ENCODE data around the gene GPR160. TPM values are rescaled to one million over a fixed set of nuclear protein-coding genes. Genes with fewer than 3 reads are reported as not detected.

The GPR160 gene
- total and polyA plus RNA-seq, 2 of the 13 experiments (the other 11 are each of a cell fraction or from before 2014, with no cell fraction given), result 12.1 to 23.2 TPM

DNA sequence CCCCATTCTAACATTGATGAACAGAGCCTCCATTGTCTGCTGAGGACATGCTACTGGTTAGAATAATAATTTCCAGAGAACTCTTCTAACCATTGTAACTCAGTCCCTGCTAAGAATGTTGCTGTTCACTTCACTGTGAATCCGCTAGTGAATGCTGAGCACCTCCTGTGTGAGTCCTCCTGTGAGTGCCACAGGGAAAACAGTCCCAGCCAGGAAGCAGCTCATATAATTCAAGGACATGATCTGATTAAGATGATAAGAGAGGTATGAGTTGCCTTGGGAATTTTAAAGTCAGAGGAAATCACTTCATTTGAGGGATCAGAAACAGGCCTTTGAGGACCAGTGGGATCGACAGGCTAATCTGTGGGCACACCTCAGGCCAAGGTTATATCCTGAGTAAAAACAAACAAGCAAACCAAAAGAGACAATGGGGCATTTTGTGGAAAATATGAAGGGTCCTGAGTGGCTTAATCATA is 33.9 kb upstream of the GPR160 start (continued):
- TF ChIP-seq, protein P1, sequence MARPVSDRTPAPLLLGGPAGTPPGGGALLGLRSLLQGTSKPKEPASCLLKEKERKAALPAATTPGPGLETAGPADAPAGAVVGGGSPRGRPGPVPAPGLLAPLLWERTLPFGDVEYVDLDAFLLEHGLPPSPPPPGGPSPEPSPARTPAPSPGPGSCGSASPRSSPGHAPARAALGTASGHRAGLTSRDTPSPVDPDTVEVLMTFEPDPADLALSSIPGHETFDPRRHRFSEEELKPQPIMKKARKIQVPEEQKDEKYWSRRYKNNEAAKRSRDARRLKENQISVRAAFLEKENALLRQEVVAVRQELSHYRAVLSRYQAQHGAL (CRISPR knock-in tag; IDR thresholded peaks at IDR 0.05; ENCODE audit: not compliant biosample characterization), result no peak
- 0 out of 2 replicates have a peak, but pooled peaks have one; percentile 47 for TF ChIP-seq HOXD1 (CRISPR knock-in tag; IDR thresholded peaks at IDR 0.05)
- TF ChIP-seq ZNF251 (CRISPR knock-in tag; IDR thresholded peaks at IDR 0.05), result no peak
- no peak for TF ChIP-seq HHEX (CRISPR knock-in tag; IDR thresholded peaks at IDR 0.05)
- TF ChIP-seq NFKB2 (CRISPR knock-in tag; IDR thresholded peaks at IDR 0.05; ENCODE audit: borderline replicate concordance), result no peak
- TF ChIP-seq, protein P2, sequence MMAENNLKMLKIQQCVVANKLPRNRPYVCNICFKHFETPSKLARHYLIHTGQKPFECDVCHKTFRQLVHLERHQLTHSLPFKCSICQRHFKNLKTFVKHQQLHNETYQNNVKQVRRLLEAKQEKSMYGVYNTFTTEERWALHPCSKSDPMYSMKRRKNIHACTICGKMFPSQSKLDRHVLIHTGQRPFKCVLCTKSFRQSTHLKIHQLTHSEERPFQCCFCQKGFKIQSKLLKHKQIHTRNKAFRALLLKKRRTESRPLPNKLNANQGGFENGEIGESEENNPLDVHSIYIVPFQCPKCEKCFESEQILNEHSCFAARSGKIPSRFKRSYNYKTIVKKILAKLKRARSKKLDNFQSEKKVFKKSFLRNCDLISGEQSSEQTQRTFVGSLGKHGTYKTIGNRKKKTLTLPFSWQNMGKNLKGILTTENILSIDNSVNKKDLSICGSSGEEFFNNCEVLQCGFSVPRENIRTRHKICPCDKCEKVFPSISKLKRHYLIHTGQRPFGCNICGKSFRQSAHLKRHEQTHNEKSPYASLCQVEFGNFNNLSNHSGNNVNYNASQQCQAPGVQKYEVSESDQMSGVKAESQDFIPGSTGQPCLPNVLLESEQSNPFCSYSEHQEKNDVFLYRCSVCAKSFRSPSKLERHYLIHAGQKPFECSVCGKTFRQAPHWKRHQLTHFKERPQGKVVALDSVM (CRISPR knock-in tag; IDR thresholded peaks at IDR 0.05), result no peak
- TF ChIP-seq, protein P3, sequence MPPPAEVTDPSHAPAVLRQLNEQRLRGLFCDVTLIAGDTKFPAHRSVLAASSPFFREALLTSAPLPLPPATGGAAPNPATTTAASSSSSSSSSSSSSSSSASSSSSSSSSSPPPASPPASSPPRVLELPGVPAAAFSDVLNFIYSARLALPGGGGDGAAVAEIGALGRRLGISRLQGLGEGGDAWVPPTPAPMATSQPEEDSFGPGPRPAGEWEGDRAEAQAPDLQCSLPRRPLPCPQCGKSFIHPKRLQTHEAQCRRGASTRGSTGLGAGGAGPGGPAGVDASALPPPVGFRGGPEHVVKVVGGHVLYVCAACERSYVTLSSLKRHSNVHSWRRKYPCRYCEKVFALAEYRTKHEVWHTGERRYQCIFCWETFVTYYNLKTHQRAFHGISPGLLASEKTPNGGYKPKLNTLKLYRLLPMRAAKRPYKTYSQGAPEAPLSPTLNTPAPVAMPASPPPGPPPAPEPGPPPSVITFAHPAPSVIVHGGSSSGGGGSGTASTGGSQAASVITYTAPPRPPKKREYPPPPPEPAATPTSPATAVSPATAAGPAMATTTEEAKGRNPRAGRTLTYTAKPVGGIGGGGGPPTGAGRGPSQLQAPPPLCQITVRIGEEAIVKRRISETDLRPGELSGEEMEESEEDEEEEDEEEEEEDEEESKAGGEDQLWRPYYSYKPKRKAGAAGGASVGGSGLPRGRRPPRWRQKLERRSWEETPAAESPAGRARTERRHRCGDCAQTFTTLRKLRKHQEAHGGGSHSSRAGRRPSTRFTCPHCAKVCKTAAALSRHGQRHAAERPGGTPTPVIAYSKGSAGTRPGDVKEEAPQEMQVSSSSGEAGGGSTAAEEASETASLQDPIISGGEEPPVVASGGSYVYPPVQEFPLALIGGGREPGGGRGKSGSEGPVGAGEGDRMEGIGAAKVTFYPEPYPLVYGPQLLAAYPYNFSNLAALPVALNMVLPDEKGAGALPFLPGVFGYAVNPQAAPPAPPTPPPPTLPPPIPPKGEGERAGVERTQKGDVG (CRISPR knock-in tag; IDR thresholded peaks at IDR 0.05; ENCODE audit: borderline replicate concordance), result 0 out of 2 replicates have a peak, but pooled peaks have one; percentile 41
- no peak for TF ChIP-seq ZNF605 (CRISPR knock-in tag; IDR thresholded peaks at IDR 0.05)
- TF ChIP-seq ZBTB1 (CRISPR knock-in tag; IDR thresholded peaks at IDR 0.05; ENCODE audit: borderline replicate concordance), result no peak
- TF ChIP-seq RAD21 (CRISPR knock-in tag; IDR thresholded peaks at IDR 0.05), result no peak
- no peak for TF ChIP-seq EZH2 (conservative IDR thresholded peaks at IDR 0.05; ENCODE audit: low read depth, low read length)
- TF ChIP-seq, protein P4, sequence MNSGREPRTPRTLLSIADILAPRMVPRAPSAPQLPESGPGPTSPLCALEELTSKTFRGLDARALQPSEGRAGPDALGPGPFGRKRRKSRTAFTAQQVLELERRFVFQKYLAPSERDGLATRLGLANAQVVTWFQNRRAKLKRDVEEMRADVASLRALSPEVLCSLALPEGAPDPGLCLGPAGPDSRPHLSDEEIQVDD (CRISPR knock-in tag; IDR thresholded peaks at IDR 0.05; ENCODE audit: borderline replicate concordance), result no peak
- TF ChIP-seq, protein P5, sequence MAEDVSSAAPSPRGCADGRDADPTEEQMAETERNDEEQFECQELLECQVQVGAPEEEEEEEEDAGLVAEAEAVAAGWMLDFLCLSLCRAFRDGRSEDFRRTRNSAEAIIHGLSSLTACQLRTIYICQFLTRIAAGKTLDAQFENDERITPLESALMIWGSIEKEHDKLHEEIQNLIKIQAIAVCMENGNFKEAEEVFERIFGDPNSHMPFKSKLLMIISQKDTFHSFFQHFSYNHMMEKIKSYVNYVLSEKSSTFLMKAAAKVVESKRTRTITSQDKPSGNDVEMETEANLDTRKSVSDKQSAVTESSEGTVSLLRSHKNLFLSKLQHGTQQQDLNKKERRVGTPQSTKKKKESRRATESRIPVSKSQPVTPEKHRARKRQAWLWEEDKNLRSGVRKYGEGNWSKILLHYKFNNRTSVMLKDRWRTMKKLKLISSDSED (CRISPR knock-in tag; IDR thresholded peaks at IDR 0.05), result no peak
- no peak for TF ChIP-seq MXI1 (IDR thresholded peaks at IDR 0.05; ENCODE audit: borderline replicate concordance, low read depth, low read length)
- TF ChIP-seq, protein P6, sequence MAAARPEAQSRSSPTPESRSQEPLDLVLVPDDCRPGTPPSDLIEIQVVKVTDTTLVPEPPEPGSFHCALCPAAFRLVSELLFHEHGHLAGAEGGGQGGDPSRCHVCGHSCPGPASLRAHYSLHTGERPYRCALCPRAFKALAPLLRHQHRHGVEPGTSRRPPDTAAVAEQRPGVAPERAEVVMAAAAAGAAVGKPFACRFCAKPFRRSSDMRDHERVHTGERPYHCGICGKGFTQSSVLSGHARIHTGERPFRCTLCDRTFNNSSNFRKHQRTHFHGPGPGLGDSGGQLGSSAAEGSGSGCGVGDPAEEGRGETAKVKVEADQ (CRISPR knock-in tag; IDR thresholded peaks at IDR 0.05; ENCODE audit: borderline replicate concordance), result no peak
- no peak for TF ChIP-seq ZNF234 (CRISPR knock-in tag; conservative IDR thresholded peaks at IDR 0.05)
- TF ChIP-seq, protein P7, sequence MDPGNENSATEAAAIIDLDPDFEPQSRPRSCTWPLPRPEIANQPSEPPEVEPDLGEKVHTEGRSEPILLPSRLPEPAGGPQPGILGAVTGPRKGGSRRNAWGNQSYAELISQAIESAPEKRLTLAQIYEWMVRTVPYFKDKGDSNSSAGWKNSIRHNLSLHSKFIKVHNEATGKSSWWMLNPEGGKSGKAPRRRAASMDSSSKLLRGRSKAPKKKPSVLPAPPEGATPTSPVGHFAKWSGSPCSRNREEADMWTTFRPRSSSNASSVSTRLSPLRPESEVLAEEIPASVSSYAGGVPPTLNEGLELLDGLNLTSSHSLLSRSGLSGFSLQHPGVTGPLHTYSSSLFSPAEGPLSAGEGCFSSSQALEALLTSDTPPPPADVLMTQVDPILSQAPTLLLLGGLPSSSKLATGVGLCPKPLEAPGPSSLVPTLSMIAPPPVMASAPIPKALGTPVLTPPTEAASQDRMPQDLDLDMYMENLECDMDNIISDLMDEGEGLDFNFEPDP (CRISPR knock-in tag; conservative IDR thresholded peaks at IDR 0.05), result no peak
- no peak for TF ChIP-seq ZFP62 (CRISPR knock-in tag; IDR thresholded peaks at IDR 0.05)
- TF ChIP-seq ZNF776 (CRISPR knock-in tag; IDR thresholded peaks at IDR 0.05), result no peak
- TF ChIP-seq FOXO1 (CRISPR knock-in tag; IDR thresholded peaks at IDR 0.05), result peak; percentile 77; the same call in 1 of the 2 replicates
- no peak for TF ChIP-seq ZNF256 (CRISPR knock-in tag; conservative IDR thresholded peaks at IDR 0.05)
